Measurements from ENCODE around the gene TSPYL4.
A peak's percentile ranks its signal among the peaks of the same experiment; 100 is the strongest.

Gene TSPYL4

DNA sequence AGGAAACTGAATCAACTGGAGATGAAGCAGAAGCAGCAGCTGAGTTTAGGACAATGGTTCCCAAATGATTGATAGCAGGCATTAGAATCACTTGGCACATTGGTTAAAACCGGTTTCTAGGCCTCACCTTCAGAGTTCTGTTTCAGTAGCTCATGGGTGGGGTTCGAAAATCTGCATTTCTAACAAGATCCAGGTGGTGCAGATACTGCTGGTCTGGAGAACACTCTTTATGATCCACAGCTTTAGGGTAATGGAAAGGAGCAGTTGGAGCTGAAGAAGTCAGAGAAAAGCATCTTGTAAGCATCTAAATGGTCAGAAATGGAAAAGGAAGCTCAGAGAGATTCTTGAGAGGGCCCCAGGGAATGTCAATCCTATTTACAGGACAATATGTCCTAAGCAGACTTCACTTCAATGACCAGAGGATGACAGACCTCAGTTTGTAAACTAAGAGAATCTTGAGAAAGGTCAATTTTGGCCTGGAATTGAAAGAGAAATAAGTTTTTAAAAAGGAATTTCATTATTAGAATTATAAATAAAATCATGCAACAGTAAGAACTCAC, 17.4 kb upstream of the TSPYL4 start:
- no peak for DNase-seq

- peak in 2 of 58 donors; percentile 26 to 42 for DNase-seq
Observed at GRCh38 chr6:116268589-116269293, 14.9 kb upstream of the TSPYL4 start.

DNA sequence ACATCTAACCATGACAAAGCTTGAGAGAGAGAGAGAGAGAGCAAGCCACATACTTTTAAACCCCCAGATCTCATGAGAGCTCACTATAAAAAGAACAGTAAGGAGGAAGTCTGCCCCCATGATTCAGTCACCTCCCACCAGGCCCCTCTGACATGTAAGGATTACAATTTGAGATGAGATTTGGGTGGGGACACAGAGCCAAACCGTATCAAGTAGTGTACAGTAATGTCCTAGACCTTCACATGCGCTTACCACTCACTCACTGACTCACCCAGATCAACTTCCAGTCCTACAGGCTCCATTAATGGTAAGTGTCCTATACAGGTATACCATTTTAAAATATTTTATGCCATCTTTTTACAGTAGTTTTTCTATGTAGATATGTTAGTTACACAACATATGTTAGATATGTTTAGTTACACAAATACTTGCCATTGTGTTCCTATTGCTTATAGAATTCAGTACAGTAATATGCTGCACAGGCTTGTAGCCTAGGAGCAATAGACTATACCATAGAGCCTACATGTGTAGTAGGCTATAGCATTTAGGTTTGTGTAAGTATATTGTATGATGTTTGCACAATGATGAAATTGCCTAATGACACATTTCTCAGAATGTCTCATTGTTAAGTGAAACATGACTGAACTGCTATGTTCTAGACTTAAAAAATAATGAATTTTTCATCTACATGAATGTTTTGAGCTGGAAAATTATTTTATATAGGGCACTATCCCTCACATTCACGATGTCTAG, 14.1 kb upstream of the TSPYL4 start:
- DNase-seq = no peak

DNA sequence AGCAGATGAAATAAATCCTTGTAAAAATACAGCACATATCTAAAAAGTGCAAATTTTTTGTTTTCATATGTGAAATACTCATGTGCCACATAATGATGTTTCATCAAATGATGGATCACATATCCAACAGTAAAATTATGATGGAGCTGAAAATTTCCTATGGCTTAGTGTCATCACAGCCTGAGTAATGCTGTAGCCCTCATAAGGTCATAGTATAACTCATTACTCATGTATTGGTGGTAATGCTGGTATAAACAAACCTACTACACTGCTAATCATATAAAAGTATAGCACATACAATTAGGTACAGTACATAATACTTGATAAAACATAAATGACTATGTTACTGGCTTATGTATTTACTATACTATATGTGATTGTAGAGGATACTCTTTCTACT, 12.9 kb upstream of the TSPYL4 start:
- DNase-seq = no peak

DNA sequence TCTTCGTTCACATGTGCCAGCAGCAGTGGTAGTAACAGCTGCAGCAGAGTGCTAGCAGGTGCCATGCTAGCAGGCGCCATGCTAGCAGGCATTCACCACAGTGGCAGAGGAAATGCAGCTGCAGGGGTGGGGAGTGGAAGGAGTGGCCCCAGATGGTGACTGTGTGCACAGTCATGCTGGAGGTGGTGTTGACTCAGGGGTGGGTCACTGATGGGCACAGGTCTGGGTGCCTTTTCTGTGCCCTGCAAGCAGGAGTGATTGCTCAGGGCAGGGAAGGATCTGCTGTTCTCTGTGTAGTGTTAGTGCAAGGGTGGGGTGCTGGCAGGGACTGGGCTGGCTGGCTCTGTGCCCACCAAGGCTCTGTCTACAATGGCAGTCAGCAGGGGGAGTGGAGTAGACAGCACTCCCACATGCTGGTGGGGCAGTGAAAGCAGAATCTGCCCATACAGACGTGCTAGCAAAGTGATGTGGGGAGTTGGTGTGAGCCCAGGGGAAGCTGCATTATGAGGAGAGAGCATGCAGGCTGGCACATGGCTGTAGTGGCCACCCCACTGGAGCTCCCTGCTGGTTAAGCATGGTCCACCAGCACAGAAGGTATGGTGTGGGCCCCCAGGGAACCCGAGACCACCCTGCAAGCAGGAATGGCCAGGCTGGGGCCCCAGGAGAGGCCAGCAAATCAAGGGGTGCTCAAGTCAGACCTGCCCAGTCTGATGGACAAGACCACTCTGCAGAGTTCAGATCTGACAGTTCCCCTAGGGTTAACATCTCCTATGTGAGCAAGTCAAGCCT, 11.4 kb upstream of the TSPYL4 start:
- peak in 1 of 58 donors; percentile 24 for DNase-seq

GRCh38 chr6:116263353-116263752, 9.5 kb upstream of the TSPYL4 start:
- DNase-seq = no peak

DNA sequence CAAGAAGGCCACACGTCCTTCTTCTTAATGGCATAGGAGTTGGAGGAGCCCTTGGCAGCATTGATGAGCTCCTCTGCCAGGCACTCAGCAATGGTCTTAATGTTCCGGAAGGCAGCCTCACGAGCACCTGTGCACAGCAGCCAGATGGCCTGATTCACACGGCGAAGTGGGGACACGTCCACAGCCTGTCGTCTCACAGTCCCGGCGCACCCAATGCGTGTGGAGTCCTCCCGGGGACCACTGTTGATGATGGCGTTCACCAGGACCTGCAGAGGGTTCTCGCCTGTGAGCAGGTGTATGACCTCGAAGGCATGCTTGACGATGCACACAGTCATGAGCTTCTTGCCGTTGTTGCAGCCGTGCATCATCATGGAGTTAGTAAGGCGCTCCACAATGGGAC, 4.6 kb upstream of the TSPYL4 start:
- DNase-seq = no peak

DNA sequence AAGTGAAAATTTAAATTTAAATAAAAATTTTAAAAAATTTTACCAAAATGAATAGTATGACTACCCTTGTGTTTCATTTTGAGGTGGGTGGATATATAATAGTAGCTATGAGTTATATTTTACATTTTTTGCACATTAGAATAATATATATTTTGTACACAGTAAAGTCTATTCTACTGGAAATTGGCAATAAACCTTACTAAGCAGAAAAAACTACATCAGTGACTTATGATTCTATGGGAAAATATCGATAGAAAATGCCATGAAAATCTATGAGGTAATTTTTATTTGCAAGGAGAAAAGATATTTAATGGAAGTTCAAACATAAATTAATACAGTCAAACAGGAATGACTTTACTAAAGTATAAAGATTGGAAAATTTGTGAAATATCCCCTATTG, 2.8 kb upstream of the TSPYL4 start:
- no peak for DNase-seq

- no peak for DNase-seq
Observed at GRCh38 chr6:116255246-116255800, 1.4 kb upstream of the TSPYL4 start.

DNA sequence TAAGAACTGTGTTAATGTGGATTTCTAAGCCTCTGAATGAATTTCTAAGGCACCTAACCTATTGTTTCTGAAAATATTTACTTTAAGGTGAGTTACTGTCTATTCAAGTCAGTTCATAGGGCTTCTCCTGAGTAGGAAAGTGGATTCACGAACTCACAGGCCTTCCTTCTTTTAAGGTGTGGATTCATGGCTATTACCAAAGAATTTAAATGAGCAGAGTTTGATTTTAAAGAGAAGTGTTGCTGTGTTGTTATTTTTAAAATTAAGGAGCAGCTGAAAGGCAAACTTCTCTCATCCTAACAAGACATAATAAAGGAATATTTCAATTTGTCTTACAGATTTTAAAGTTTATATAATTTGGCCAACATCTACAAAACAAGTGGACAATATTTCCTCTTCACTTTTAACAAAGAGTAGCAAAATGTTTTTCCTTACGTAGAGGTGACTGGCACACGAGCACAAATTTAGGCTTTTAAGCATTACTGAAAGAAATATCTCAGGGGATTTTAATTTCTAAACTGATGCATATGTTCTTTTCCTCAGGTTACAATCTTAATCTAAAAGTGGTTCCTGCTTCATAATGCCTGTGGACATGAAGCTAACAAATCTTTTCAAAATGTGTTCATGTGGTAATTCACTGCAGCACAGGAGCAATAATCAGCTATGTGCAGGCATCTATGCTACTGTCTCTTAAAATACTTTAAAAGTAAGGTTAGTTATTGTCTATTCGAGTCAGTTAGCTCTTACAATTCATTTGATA, 602 bp upstream of the TSPYL4 start:
- DNase-seq = no peak

DNA sequence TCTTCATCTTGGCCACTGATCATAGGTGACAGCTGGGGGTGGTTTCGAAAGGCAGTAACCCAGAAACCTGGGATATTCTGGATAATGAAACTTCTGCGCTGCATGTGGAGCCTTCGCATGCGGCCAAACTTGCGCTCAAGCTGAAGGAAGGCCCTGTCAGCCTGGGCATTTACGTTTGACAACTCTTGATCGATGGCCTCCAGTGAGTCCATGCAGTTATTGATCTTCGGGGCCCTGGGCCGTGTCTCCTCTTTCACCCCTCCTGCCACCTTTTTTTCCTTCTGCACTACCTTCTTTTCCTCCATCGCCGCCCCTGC, 729 bp downstream of the TSPYL4 start:
- no peak for DNase-seq

GRCh38 chr6:116251568-116252384, 2.1 kb downstream of the TSPYL4 start:
- DNase-seq = no peak

DNA sequence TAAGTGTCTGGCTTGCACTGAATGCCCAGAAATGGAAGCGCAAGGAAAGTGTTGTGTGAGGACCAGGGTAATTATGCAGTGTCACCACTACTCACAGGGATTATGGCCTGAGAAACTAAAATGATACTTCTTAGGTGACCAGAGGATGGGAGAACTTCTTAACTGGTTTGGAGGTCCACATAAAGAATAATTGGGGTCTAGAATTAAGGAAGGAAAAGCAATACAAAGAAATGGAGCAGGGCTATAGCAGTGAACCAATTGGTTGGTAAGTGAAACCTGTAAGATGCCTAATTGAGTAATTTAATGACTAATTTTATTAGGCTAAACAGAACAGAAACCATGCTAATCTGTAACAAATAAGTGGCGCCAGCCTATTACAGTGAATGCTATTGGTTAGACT, 5.3 kb downstream of the TSPYL4 start:
- DNase-seq = no peak

DNA sequence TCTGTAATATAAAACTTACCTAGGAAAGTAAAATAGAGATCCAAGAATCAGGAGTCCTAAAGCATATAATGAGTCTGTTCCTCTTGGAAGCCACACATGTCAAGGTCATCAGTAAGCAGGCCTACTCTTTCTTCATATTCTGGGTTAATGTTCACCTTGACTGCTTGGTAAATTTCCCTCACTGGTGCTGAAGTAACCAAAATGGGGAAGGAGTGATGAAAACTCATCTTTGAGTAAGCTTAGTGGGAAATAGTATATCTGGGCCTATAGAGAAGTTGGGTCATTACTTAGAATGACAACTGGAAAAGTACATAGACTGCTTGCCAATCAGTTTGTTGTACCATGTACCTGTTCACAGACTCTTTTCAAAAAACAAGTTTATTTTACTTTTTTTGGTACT, 6.6 kb downstream of the TSPYL4 start:
- DNase-seq = no peak

GRCh38 chr6:116246089-116246488, 7.8 kb downstream of the TSPYL4 start:
- DNase-seq = no peak

DNA sequence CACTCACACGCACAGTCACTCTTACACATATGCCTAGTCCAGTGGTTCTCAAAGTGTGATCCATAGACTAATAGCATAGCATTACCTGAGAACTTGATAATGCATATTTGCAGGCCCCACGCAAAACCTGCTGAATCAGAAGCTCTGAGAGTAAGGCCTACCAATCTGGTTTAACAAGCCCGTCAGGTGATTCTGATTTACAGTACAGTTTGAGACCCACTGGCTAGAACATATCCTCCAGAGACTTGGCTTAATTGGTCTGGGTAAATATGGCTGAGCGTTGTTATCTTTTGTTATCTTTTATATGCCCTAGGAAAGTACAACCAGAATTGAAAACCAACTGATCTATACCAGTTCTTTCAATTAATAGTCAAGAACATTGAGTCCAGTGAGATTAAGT, 9.6 kb downstream of the TSPYL4 start:
- no peak for DNase-seq

DNA sequence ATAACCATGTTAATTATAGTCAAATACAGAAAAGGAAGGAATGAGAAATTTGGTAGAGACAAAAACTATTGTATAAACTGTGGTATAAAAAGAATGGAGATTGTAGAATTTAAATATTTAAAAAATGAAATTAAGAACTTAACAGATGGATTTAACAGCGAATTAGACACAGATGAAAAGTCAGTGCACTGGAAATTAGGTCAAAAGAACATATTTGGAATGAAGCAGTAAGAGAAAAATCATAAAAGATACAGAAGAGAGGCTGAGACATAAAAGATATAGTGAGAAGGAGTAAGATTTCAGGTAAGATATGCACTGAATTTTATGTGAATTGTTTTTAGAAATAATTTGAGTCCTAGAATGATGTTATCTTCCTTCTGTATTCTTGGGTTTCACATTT, 14.0 kb downstream of the TSPYL4 start:
- DNase-seq = no peak

DNA sequence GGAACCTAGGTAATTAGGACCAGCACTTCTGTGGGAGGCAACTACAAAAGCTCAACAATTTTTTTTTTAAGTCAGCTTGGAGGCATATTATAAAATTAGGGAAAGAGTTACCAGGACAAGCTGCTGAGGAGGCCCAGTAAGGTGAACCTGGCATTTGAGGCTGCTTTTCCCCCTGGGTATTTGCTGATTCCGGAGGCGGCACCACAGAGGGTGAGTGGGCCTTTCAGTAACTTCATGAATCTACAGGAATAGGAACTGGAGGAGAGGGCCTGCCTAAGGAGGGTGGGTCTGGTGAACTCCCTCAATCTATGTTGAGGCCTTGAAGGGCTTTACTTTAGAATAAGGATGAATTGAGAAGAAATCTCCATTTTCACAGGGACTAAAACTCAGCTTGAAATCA, 14.6 kb downstream of the TSPYL4 start:
- no peak for DNase-seq

GRCh38 chr6:116238083-116238482, 15.8 kb downstream of the TSPYL4 start:
- no peak for DNase-seq

DNA sequence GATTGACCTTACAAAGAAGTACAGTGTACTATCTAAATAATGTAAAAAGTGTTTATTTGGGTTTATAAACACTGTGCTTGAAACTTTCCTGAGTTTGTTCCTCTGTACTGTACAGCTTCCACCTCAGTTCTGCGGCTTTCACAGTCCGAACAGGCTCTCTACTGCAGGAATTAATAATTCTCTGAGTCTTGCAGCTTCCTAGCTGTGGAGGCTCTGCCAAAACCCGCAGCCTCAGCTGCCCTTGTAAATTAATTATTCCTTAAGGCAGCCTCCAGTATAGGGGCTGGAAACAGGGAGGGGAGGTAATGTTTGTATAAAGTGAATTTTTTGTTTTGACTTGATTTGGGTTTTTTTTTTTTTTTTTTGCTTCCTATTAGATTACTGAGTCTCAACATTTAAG, 19.2 kb downstream of the TSPYL4 start:
- DNase-seq = no peak

Measured in anterior cingulate cortex (tissue), 58 donors.